Effector memory CD4-positive, alpha-beta T cell (primary cell): ENCODE data around the gene PDE11A.

Source experiments
- DNase-seq, 3 donors: peaks; one replicate each; pipeline ENCODE4 v3.0.0-alpha.2; 2020
- H3K27ac ChIP-seq: 2 replicates; pipeline ENCODE4 v1.7.0; 2013; ENCODE audit warnings: mild to moderate bottlenecking, low read length, moderate library complexity; ENCODE audit not compliant: insufficient read depth, poor library complexity, severe bottlenecking
- H3K27me3 ChIP-seq: replicated peaks from 2 replicates; pipeline ENCODE4 v1.7.0; 2013; ENCODE audit warnings: mild to moderate bottlenecking, low read length; ENCODE audit not compliant: insufficient read depth, control insufficient read depth, poor library complexity, severe bottlenecking
- H3K36me3 ChIP-seq: 2 replicates; pipeline ENCODE4 v1.7.0; 2013; ENCODE audit warnings: mild to moderate bottlenecking, low read length, moderate library complexity; ENCODE audit not compliant: control insufficient read depth, insufficient read depth
- H3K4me1 ChIP-seq: 2 replicates; pipeline ENCODE4 v1.7.0; 2013; ENCODE audit warnings: low read length, mild to moderate bottlenecking; ENCODE audit not compliant: control insufficient read depth, insufficient read depth, poor library complexity, severe bottlenecking
- H3K4me3 ChIP-seq: 2 replicates; pipeline ENCODE4 v1.7.0; 2013; ENCODE audit warnings: low read length, low read depth, mild to moderate bottlenecking; ENCODE audit not compliant: insufficient read depth, poor library complexity, severe bottlenecking
- H3K9me3 ChIP-seq: 2 replicates; pipeline ENCODE4 v1.7.0; 2013; ENCODE audit warnings: mild to moderate bottlenecking, low read length, moderate library complexity; ENCODE audit not compliant: control insufficient read depth

The PDE11A gene

DNA sequence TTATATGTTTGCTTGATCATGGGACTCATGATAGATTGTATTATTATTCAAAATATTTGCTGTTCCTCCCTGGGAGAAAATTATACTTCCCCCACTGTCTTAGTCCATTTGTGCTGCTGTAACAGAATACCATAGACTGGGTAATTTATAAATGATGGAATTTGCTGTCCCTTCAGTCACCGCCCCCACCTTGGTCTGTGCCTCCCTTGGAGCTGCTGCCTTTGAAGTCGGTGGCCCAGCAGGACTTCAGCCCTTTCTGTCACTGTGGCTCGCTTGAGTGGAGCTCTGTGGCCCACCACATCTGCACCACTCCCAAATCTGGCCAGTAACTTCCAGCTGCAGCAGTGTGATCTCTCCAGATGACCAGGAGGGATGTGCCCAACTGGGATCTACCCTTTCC, 479.2 kb downstream of the PDE11A start:
- no peaks in the 10 kb centered on the region for H3K4me1 ChIP-seq
- DNase-seq, result no peak
- no peaks in the 10 kb centered on the region for H3K27me3 ChIP-seq
- no peaks in the 10 kb centered on the region for H3K9me3 ChIP-seq
- no peaks in the 10 kb centered on the region for H3K36me3 ChIP-seq
- H3K4me3 ChIP-seq, result no peak overlapping the region
- no peak overlapping the region for H3K27ac ChIP-seq

DNA sequence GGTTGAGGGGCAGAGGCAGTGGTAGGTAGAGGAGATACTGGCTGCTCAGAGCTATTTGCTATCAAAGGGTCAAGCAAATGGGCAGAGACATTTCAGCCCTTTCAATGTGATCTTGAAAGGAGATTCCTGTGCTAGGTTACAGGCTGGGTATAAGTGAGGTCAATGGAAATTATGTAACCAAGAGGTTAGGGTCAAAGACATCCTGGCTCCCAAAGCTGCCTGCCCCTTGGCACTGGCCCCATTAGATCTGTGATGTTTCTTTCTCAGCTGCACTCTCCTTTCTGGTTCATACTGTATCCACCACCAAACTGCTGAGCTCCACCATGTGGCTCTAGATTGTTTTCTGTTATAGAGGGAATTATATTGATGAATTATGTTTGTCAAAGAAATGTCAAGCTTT, 479.6 kb downstream of the PDE11A start:
- Histone ChIP-seq H3K4me1 (no peaks in the 10 kb centered on the region), H3K9me3 (no peaks in the 10 kb centered on the region), H3K27me3 (no peaks in the 10 kb centered on the region), H3K4me3 (no peak overlapping the region), H3K36me3 (no peaks in the 10 kb centered on the region), H3K27ac (no peak overlapping the region)
- DNase-seq, result no peak

DNA sequence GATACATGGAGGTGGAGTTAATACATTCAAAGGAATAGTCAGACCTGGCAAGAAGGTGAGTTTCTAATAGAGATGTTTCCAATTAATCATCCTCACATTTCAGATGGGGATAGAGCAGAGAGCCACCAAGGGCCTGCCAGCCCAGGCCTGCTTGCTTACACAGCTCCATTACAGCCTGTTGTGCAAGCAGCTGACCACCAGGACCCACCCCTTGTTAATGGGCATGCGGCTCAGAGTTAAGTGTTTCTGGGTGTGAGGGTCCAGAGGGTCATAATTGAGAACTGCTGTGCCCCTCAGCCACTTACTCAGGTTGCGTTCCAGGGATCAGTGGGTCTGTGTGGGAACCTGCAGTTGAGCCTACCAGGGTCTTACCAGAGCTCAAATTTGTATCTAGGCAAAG, 480.2 kb downstream of the PDE11A start:
- DNase-seq, result no peak
- Histone ChIP-seq H3K9me3 (no peaks in the 10 kb centered on the region), H3K4me3 (no peak overlapping the region), H3K27ac (no peak overlapping the region), H3K4me1 (no peaks in the 10 kb centered on the region), H3K36me3 (no peaks in the 10 kb centered on the region), H3K27me3 (no peaks in the 10 kb centered on the region)

DNA sequence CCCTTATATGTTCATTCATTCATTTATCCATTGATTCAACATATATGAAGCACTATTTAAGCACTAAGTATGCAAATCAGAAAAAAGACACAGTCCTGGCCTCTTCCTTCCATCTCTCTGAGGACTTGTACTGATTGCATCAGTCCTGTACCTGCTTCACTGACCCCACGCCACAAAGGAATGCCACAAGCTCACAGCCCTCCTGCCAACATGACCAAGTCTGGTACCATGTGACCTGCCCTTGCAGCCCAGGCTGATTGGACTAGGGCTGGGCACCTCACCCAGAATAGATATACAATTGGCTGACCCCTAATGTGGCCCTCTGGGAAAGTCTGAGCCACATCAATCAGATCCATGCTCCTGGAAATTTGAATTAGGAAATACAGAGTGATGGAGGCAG, 483.4 kb downstream of the PDE11A start:
- H3K9me3 ChIP-seq, result no peaks in the 10 kb centered on the region
- no peak overlapping the region for H3K4me3 ChIP-seq
- no peaks in the 10 kb centered on the region for H3K27me3 ChIP-seq
- DNase-seq, result no peak
- H3K36me3 ChIP-seq, result no peaks in the 10 kb centered on the region
- H3K27ac ChIP-seq, result no peak overlapping the region
- no peaks in the 10 kb centered on the region for H3K4me1 ChIP-seq

DNA sequence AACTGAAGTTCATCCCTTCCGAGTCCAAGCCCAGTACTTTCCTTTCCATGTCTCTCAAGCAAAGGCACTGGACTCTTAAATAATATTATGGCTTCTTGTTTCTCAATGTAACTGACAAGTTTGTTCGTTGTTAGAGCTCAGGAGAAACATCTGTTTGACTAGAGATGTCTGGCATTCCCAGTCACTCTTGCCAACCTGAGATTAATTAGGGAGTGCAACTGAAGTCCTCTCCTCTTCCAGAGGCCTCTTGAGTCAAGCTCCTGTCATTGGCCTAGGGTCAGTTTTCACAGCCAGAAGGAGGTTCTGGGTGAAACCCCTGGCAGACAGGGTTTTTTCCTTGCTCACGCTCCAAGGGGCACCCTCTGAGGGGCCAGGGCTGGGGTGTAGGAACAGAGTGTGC, 483.9 kb downstream of the PDE11A start:
- no peak overlapping the region for H3K27ac ChIP-seq
- H3K27me3 ChIP-seq, result no peaks in the 10 kb centered on the region
- H3K4me3 ChIP-seq, result no peak overlapping the region
- DNase-seq, result no peak
- no peaks in the 10 kb centered on the region for H3K9me3 ChIP-seq
- no peaks in the 10 kb centered on the region for H3K36me3 ChIP-seq
- no peaks in the 10 kb centered on the region for H3K4me1 ChIP-seq

DNA sequence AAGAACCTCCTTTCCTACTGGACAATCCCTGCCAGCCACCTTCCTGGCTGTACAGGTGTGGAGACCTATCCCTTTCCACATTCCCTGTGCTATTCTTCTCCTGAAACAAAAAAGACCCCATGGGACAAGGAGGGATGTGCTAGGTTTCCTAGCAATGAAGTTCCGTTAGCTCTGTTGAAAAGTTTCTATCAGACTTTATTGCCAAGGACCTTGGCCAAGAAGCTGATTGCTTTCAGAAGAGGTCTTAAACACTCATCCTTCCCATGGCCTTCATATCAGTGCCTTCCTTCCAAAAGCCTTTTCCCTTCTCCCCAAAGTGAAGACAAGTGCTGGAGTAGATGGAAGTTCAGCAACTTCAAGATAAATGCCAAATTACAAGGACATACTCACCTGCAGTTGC, 485.2 kb downstream of the PDE11A start:
- H3K36me3 ChIP-seq, result no peaks in the 10 kb centered on the region
- H3K27ac ChIP-seq, result no peak overlapping the region
- no peaks in the 10 kb centered on the region for H3K27me3 ChIP-seq
- no peak for DNase-seq
- no peaks in the 10 kb centered on the region for H3K4me1 ChIP-seq
- no peak overlapping the region for H3K4me3 ChIP-seq
- H3K9me3 ChIP-seq, result no peaks in the 10 kb centered on the region

DNA sequence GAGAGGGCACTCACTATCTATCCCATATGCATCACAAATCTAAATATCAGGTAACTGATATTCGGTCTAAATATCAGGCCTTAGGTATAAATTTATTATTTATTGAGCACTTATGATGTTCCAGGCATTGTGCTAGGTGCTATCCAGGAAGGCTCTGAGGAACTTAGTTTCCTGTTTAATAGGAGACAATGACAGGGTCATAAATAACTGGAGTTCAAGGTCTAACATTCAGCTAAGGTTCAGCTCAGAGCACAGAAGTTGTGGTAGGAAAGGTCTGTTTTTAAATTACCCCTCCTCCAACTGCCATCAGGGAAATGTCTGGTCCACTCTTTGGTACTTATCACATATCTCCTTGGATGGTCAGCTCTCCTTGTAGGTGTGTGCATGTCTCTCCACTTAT, 486.4 kb downstream of the PDE11A start:
- no peak for DNase-seq
- H3K9me3 ChIP-seq, result no peaks in the 10 kb centered on the region
- no peaks in the 10 kb centered on the region for H3K27me3 ChIP-seq
- H3K36me3 ChIP-seq, result no peaks in the 10 kb centered on the region
- H3K4me3 ChIP-seq, result no peak overlapping the region
- H3K27ac ChIP-seq, result no peak overlapping the region
- no peaks in the 10 kb centered on the region for H3K4me1 ChIP-seq

DNA sequence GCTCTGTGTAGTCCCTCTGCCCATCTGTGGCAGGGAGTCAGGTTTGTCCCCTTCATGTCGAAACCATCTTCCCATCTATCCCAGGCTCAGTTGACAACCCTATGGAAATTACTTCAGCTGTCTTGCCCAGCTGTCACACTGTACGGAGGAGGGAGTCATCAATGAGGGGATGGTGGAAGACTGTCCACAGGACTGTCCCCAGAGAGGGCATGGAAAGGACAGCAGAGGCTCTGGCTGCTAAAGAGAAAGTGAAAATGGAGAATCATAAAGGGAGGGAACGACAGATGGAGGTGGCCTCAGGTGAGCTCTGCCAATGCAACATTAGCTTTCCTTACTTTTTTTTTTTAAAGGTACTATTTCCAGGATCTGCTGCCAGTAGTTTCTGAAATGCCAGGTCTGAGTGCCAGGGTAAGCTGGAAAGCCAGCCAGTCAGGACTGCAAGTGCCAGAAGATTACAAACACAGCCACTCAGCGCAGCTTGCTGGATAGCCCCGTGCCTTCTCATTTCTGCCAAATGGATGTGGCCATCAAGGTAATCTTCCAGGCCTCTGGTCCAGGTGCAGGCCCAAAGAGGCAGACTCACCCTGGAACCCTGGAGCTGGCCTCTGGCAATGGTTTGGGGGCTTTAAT, 487.2 kb downstream of the PDE11A start:
- H3K27ac ChIP-seq, result no peak overlapping the region
- H3K27me3 ChIP-seq, result no peaks in the 10 kb centered on the region
- DNase-seq, result no peak
- H3K9me3 ChIP-seq, result no peaks in the 10 kb centered on the region
- H3K4me3 ChIP-seq, result no peak overlapping the region
- H3K4me1 ChIP-seq, result no peaks in the 10 kb centered on the region
- H3K36me3 ChIP-seq, result no peaks in the 10 kb centered on the region

DNA sequence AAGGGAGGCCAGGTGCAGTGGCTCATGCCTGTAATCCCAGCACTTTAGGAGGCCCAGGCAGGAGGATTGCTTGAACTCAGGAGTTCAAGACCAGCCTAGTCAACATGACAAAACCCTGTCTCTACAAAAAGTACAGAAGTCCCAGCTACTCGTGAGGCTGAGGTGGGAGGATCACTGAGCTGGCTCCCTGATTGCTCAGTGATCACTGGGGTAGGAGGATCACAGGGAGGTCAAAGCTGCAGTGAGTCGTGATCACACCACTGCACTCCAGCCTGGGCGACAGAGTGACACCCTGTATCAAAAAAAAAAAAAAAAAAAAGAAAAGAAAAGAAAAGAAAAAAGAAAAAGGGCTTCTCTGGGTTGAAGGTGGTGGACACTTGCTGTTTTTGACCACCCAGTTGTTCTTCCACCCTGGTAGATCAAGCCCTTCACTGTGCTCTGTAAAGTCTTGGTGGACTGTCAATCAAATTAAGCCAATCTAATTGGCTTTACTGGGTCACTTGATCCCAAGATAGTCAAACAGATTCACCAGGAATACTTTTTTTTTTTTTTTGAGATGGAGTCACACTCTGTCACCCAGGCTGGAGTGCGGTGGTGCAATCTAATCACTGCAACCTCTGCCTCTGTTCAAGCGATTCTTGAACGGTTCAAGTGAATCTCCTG, 488.4 kb downstream of the PDE11A start:
- Histone ChIP-seq H3K36me3 (no peaks in the 10 kb centered on the region), H3K4me1 (no peaks in the 10 kb centered on the region), H3K27ac (no peak overlapping the region), H3K9me3 (no peaks in the 10 kb centered on the region), H3K27me3 (no peaks in the 10 kb centered on the region), H3K4me3 (no peak overlapping the region)
- no peak for DNase-seq

DNA sequence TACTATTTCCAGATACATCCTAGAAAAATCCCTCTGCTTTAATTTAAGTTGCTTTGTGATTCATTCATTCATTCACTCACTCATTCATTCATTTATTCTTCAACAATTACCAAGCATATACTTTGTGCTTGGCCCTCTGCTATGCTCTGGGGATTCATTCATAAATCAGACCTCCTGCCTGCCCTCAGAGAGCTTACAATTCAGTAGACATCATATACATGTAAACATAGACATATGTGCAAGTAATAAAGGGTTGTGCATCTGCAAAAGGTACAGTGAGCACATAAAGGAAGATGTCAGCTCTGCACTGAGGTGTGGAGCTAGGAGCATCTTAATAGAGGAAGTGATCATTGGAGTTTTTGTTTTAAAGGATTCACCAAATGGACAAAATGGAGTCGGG, 490.6 kb downstream of the PDE11A start:
- no peak overlapping the region for H3K27ac ChIP-seq
- H3K4me3 ChIP-seq, result no peak overlapping the region
- no peak for DNase-seq
- H3K4me1 ChIP-seq, result no peaks in the 10 kb centered on the region
- H3K9me3 ChIP-seq, result no peaks in the 10 kb centered on the region
- no peaks in the 10 kb centered on the region for H3K36me3 ChIP-seq
- H3K27me3 ChIP-seq, result no peaks in the 10 kb centered on the region
